ENCODE data around the gene NOL3.
A peak's percentile ranks its signal among the peaks of the same experiment; 100 is the strongest.

The NOL3 gene

GRCh38 chr16:67155295-67156142, 14.8 kb upstream of the NOL3 start:
- DNase-seq: peak; percentile 95

- no peak for DNase-seq
Observed at GRCh38 chr16:67156143-67156844, 14.0 kb upstream of the NOL3 start.

GRCh38 chr16:67157106-67157748, 13.1 kb upstream of the NOL3 start:
- DNase-seq: no peak

- DNase-seq: no peak
Observed at GRCh38 chr16:67157892-67158635, 12.3 kb upstream of the NOL3 start.

- DNase-seq: peak; percentile 88
Observed at GRCh38 chr16:67158637-67159600, 11.4 kb upstream of the NOL3 start.

GRCh38 chr16:67161595-67162058, 8.7 kb upstream of the NOL3 start:
- no peak for DNase-seq

- no peak for DNase-seq
Observed at GRCh38 chr16:67162506-67163163, 7.7 kb upstream of the NOL3 start.

- peak; percentile 72 for DNase-seq
Observed at GRCh38 chr16:67163164-67163998, 7.0 kb upstream of the NOL3 start.

- no peak for DNase-seq
Observed at GRCh38 chr16:67163999-67164558, 6.3 kb upstream of the NOL3 start.

- DNase-seq: no peak
Observed at GRCh38 chr16:67164599-67165061, 5.7 kb upstream of the NOL3 start, which contains the start of gene HSF4. HSF4 (plus strand) TSS chr16:67164745; CDS start chr16:67164812, 67 bp downstream.

- DNase-seq: peak; percentile 66
Observed at GRCh38 chr16:67165121-67166078, 4.9 kb upstream of the NOL3 start.

- DNase-seq: no peak
Observed at GRCh38 chr16:67166110-67166547, 4.2 kb upstream of the NOL3 start.

GRCh38 chr16:67166598-67167168, 3.7 kb upstream of the NOL3 start:
- DNase-seq: no peak

GRCh38 chr16:67167588-67167987, 2.8 kb upstream of the NOL3 start:
- DNase-seq: no peak

- DNase-seq: no peak
Observed at GRCh38 chr16:67169011-67169451, 1.3 kb upstream of the NOL3 start.

GRCh38 chr16:67169642-67170167, 633 bp upstream of the NOL3 start:
- DNase-seq: peak; percentile 81

GRCh38 chr16:67170949-67171649, 761 bp downstream of the NOL3 start:
- DNase-seq: no peak

All from activated CD8-positive, alpha-beta memory T cell treated with anti-CD3 and anti-CD28 coated beads, Interleukin-2, amount 50 U/mL, for 48 hours (primary cell).